MM.1S (cell line): ENCODE data around the gene MED27.

Experiments used
- DNase-seq: peaks from one replicate; pipeline ENCODE4 v3.0.0-alpha.2; 2015
- H2AFZ ChIP-seq: fragments of 300-600 bp; sonication (generic); 2 replicates; pipeline ENCODE4 v1.6.0; 2016; ENCODE audit warnings: antibody characterized with exemption, low read length
- H3F3A ChIP-seq: fragments of 300-600 bp; sonication (generic); 2 replicates; pipeline ENCODE4 v1.6.1; 2016; ENCODE audit warnings: mild to moderate bottlenecking, antibody characterized with exemption, low read length, moderate library complexity, mixed read lengths; ENCODE audit not compliant: insufficient read depth
- H3K27ac ChIP-seq: fragments of 300-600 bp; sonication (generic); 2 replicates; pipeline ENCODE4 v1.5.1; 2016; ENCODE audit warnings: mild to moderate bottlenecking, low read length
- H3K27me3 ChIP-seq: fragments of 300-600 bp; sonication (generic); replicated peaks from 2 replicates; pipeline ENCODE4 v1.6.0; 2016; ENCODE audit warnings: low read length; ENCODE audit not compliant: insufficient read depth
- H3K36me3 ChIP-seq: fragments of 300-600 bp; sonication (generic); replicated peaks from 2 replicates; pipeline ENCODE4 v1.6.1; 2016; ENCODE audit warnings: mild to moderate bottlenecking, low read length, mixed read lengths; ENCODE audit not compliant: insufficient read depth
- H3K4me1 ChIP-seq: fragments of 300-600 bp; sonication (generic); 2 replicates; pipeline ENCODE4 v1.6.1; 2016; ENCODE audit warnings: low read length, mixed read lengths
- H3K4me2 ChIP-seq: fragments of 300-600 bp; sonication (generic); 2 replicates; pipeline ENCODE4 v1.6.0; 2016; ENCODE audit warnings: low read depth, low read length
- H3K4me3 ChIP-seq: fragments of 300-600 bp; sonication (generic); 2 replicates; pipeline ENCODE4 v1.5.1; 2016; ENCODE audit warnings: low read length, mixed read lengths
- H3K79me2 ChIP-seq: fragments of 300-600 bp; sonication (generic); 2 replicates; pipeline ENCODE4 v1.6.1; 2016; ENCODE audit warnings: mixed run types, low read length, mixed read lengths
- H3K9ac ChIP-seq: fragments of 300-600 bp; sonication (generic); 2 replicates; pipeline ENCODE4 v1.6.1; 2016; ENCODE audit warnings: low read length, mixed read lengths
- H3K9me2 ChIP-seq: fragments of 300-600 bp; sonication (generic); replicated peaks from 2 replicates; pipeline ENCODE4 v1.6.1; 2016; ENCODE audit warnings: mild to moderate bottlenecking, low read length, mixed read lengths; ENCODE audit not compliant: insufficient read depth
- H3K9me3 ChIP-seq: fragments of 300-600 bp; sonication (generic); replicated peaks from 2 replicates; pipeline ENCODE4 v1.6.1; 2016; ENCODE audit warnings: mild to moderate bottlenecking, low read length, mixed read lengths; ENCODE audit not compliant: insufficient read depth
- H4K20me1 ChIP-seq: fragments of 300-600 bp; sonication (generic); 2 replicates; pipeline ENCODE4 v1.6.1; 2016; ENCODE audit warnings: mild to moderate bottlenecking, low read length, moderate library complexity, mixed read lengths; ENCODE audit not compliant: insufficient read depth
- EZH2 ChIP-seq: fragments of 300-600 bp; sonication (generic); optimal IDR thresholded peaks from 2 replicates; pipeline ENCODE3; 2017; ENCODE audit warnings: low read depth, mild to moderate bottlenecking, antibody characterized with exemption, low read length, mixed read lengths
- EZH2phosphoT487 ChIP-seq: fragments of 300-600 bp; sonication (generic); IDR thresholded peaks from 2 replicates; pipeline ENCODE4 v1.6.1; 2018; ENCODE audit warnings: antibody characterized with exemption, low read length
- TF ChIP-seq, protein P1 (sequence below): fragments of 300-600 bp; sonication (generic); IDR thresholded peaks from 2 replicates; pipeline ENCODE4 v1.5.1; 2016; ENCODE audit warnings: antibody characterized with exemption, low read length, mixed read lengths

The MED27 gene

DNA sequence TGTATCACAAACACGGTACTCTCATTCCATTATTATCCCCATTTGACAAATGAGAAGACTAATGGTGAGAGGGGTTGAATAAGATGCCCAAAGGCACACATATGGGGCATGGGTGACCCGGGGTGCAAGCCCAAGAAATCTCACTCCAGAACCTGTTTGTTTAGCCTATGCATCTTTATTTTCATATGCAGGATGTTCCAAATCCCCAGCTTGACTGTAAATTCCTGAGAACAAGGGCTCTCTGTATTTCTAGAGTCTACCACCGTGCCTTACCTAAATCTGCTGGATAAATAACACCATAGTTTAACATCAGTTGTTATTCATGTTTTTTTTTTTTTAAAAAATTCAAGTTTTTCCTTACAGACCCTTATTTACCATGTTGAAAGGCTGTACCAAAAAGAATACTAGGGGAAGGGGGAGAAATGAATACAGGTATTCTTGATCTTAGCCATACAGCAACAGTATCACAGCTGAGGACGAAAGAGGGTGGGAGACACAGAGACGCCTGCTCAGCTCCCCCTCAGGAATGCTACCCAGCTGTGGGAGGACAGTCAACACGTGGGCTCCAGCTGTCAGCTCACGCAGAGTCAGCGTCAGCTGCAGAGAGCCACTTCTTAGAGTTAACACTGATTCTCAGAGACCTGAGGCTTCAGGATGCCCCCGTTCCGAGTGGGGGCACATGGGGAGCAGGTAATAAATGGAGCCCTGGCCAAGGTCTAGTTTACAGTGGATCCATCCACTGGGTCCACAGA lies 86.6 kb downstream of the MED27 start:
- H3K4me3 ChIP-seq = no peak overlapping the region
- no peak overlapping the region for H3K27ac ChIP-seq
- H3F3A ChIP-seq = no peaks in the 10 kb centered on the region
- DNase-seq = no peak
- TF ChIP-seq EZH2 (no peak), EZH2phosphoT487 (no peak)
- TF ChIP-seq, protein P1, sequence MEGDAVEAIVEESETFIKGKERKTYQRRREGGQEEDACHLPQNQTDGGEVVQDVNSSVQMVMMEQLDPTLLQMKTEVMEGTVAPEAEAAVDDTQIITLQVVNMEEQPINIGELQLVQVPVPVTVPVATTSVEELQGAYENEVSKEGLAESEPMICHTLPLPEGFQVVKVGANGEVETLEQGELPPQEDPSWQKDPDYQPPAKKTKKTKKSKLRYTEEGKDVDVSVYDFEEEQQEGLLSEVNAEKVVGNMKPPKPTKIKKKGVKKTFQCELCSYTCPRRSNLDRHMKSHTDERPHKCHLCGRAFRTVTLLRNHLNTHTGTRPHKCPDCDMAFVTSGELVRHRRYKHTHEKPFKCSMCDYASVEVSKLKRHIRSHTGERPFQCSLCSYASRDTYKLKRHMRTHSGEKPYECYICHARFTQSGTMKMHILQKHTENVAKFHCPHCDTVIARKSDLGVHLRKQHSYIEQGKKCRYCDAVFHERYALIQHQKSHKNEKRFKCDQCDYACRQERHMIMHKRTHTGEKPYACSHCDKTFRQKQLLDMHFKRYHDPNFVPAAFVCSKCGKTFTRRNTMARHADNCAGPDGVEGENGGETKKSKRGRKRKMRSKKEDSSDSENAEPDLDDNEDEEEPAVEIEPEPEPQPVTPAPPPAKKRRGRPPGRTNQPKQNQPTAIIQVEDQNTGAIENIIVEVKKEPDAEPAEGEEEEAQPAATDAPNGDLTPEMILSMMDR = no peak
- H4K20me1 ChIP-seq = no peaks in the 10 kb centered on the region
- no peaks in the 10 kb centered on the region for H3K9me3 ChIP-seq
- no peak overlapping the region for H2AFZ ChIP-seq
- no peaks in the 10 kb centered on the region for H3K27me3 ChIP-seq
- no peaks in the 10 kb centered on the region for H3K4me1 ChIP-seq
- H3K9me2 ChIP-seq = no peaks in the 10 kb centered on the region
- 0 out of 2 replicates have a peak, but pooled peaks cover 3% of the 10 kb centered on the region for H3K79me2 ChIP-seq
- no peak overlapping the region for H3K4me2 ChIP-seq
- H3K9ac ChIP-seq = no peak overlapping the region
- no peaks in the 10 kb centered on the region for H3K36me3 ChIP-seq

DNA sequence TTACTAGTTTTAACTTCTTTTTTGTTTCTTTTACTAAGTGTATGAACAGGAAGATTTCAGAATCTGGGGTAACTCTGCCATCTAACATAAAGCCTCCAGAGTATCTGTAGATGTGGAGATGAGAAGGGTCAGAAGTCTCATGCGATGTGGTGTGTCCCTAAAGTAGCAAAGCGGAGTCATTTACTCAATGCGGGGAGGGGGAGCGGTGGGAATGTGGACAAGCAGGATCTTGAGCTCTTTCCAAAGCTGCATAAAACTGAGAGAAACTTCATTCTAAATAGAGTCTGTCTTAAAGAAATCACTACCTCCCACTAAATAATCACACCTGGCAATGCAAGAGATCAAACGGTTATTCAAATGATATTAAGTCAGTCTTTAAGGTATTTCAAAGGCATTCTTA lies 92.4 kb downstream of the MED27 start:
- no peak for DNase-seq
- Histone ChIP-seq H3K4me3 (no peak overlapping the region), H3K9ac (no peak overlapping the region), H3K79me2 (0 out of 2 replicates have a peak, but pooled peaks cover 3% of the 10 kb centered on the region), H2AFZ (no peak overlapping the region), H3F3A (no peaks in the 10 kb centered on the region), H3K4me1 (no peaks in the 10 kb centered on the region), H3K9me2 (no peaks in the 10 kb centered on the region), H3K36me3 (no peaks in the 10 kb centered on the region), H3K4me2 (no peak overlapping the region), H4K20me1 (no peaks in the 10 kb centered on the region), H3K27ac (no peak overlapping the region), H3K9me3 (no peaks in the 10 kb centered on the region), H3K27me3 (no peaks in the 10 kb centered on the region)
- no peak for TF ChIP-seq EZH2

DNA sequence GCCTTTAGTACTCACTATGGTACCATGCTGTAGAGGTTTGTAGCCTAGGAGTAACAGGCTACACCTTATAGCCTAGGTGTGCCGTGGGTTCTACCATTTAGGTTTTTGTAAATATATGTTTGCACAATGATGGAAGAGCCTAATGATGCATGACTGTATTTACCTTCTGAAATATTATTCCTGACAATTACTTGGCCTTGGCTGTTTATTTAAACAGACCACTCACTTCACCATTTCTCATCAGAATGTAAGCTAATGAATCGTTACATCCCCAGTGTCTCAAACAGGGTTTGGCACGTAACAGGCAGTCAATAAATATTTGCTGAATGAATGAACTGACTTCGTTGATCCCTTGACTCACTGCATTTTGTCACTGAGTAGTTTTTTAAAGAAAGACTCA lies 93.1 kb downstream of the MED27 start:
- 0 out of 2 replicates have a peak, but pooled peaks cover 3% of the 10 kb centered on the region for H3K79me2 ChIP-seq
- H3F3A ChIP-seq = no peaks in the 10 kb centered on the region
- TF ChIP-seq EZH2 (no peak), EZH2phosphoT487 (no peak)
- TF ChIP-seq, protein P1 = no peak
- no peaks in the 10 kb centered on the region for H3K27me3 ChIP-seq
- no peak overlapping the region for H3K4me3 ChIP-seq
- H2AFZ ChIP-seq = no peak overlapping the region
- DNase-seq = no peak
- no peak overlapping the region for H3K27ac ChIP-seq
- H3K36me3 ChIP-seq = no peaks in the 10 kb centered on the region
- H3K4me1 ChIP-seq = no peaks in the 10 kb centered on the region
- H4K20me1 ChIP-seq = no peaks in the 10 kb centered on the region
- H3K4me2 ChIP-seq = no peak overlapping the region
- H3K9ac ChIP-seq = no peak overlapping the region
- no peaks in the 10 kb centered on the region for H3K9me3 ChIP-seq
- H3K9me2 ChIP-seq = no peaks in the 10 kb centered on the region

DNA sequence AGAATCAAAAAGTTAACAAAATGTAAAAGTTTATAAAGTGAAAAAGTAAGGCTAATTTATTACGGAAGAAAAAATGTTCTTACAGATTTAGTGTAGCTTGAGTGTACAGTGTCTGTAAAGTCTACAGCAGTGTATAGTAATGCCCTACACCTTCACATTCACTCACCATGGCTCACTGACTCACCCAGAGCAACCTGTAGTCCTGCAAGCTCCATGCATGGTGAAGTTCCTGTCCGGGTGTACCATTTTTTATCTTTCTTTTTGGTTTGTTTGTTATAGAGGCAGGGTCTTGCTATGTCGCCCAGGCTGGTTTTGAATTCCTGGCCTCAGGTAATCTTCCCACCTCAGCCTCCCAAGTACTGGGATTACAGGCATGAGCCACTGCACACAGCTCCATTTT lies 93.6 kb downstream of the MED27 start:
- Histone ChIP-seq H3K36me3 (no peaks in the 10 kb centered on the region), H3K27me3 (no peaks in the 10 kb centered on the region), H3K4me1 (no peaks in the 10 kb centered on the region), H3K4me2 (no peak overlapping the region), H3K4me3 (no peak overlapping the region), H3K9ac (no peak overlapping the region), H3K27ac (no peak overlapping the region), H4K20me1 (no peaks in the 10 kb centered on the region), H3F3A (no peaks in the 10 kb centered on the region), H3K9me2 (no peaks in the 10 kb centered on the region), H3K79me2 (0 out of 2 replicates have a peak, but pooled peaks cover 3% of the 10 kb centered on the region), H2AFZ (no peak overlapping the region), H3K9me3 (no peaks in the 10 kb centered on the region)
- no peak for TF ChIP-seq EZH2
- TF ChIP-seq, protein P1 = no peak
- TF ChIP-seq EZH2phosphoT487 = no peak
- DNase-seq = no peak
